ENCODE measurements around the gene P2RX3. TPM values are rescaled to one million over a fixed set of nuclear protein-coding genes. Genes with fewer than 3 reads are reported as not detected.

Gene P2RX3
- total RNA-seq, 4 donors from 2014 or later = not detected

- TF ChIP-seq POLR2A (IDR thresholded peaks at IDR 0.05) (no peak), CTCF (IDR thresholded peaks at IDR 0.05) (no peak)
- no peaks in the 10 kb centered on the region for H3K9me3 ChIP-seq
- DNase-seq = no peak
- peaks cover 36 to 85% (median 52%) of the 10 kb centered on the region in 3 donors for H3K36me3 ChIP-seq
- H3K4me1 ChIP-seq = peaks cover 39 to 100% (median 74%) of the 10 kb centered on the region in 3 donors
- 33% methylated on average over 1 of the region's 26 CpGs; no CpG with 5 or more reads in 1 of the 2 donors for WGBS, 2 donors
- H3K27me3 ChIP-seq = no peaks in the 10 kb centered on the region
- H3K4me3 ChIP-seq = no peak overlapping the region
- peak overlapping the region; percentile 85 to 100 (median 92) for H3K27ac ChIP-seq
- intact Hi-C loops (cut with DNase I) = no loop called here
Observed at GRCh38 chr11:57313071-57313787, 24.9 kb upstream of the P2RX3 start.

GRCh38 chr11:57313788-57314135 is 24.4 kb upstream of the P2RX3 start:
- TF ChIP-seq POLR2A (IDR thresholded peaks at IDR 0.05) (no peak), CTCF (IDR thresholded peaks at IDR 0.05) (no peak)
- Histone ChIP-seq H3K4me3 (no peak overlapping the region), H3K9me3 (no peaks in the 10 kb centered on the region), H3K36me3 (peaks cover 34 to 85% (median 52%) of the 10 kb centered on the region in 3 donors), H3K4me1 (peaks cover 38 to 100% (median 74%) of the 10 kb centered on the region in 3 donors), H3K27me3 (no peaks in the 10 kb centered on the region), H3K27ac (peak overlapping the region in 3 of 4 donors; percentile 23 to 100 (median 93))
- DNase-seq = no peak
- WGBS, 2 donors = 69 to 86% methylated on average over 4 to 6 of the region's 8 CpGs
- intact Hi-C loops (cut with DNase I) = no loop called here

GRCh38 chr11:57314221-57314973 is 23.8 kb upstream of the P2RX3 start:
- no peaks in the 10 kb centered on the region for H3K9me3 ChIP-seq
- no peak overlapping the region for H3K4me3 ChIP-seq
- peak overlapping the region in 2 of 4 donors; percentile 23 to 100 for H3K27ac ChIP-seq
- TF ChIP-seq CTCF (IDR thresholded peaks at IDR 0.05) (no peak), POLR2A (IDR thresholded peaks at IDR 0.05) (no peak)
- DNase-seq = no peak
- intact Hi-C loops (cut with DNase I) = no loop called here
- peaks cover 38 to 100% (median 74%) of the 10 kb centered on the region in 3 donors for H3K4me1 ChIP-seq
- peaks cover 38 to 85% (median 50%) of the 10 kb centered on the region in 3 donors for H3K36me3 ChIP-seq
- no peaks in the 10 kb centered on the region for H3K27me3 ChIP-seq
- 76 to 82% methylated on average over 12 to 15 of the region's 15 CpGs for WGBS, 2 donors

- intact Hi-C loops (cut with DNase I) = no loop called here
- Histone ChIP-seq H3K9me3 (no peaks in the 10 kb centered on the region), H3K4me1 (peaks cover 39 to 100% (median 74%) of the 10 kb centered on the region in 3 donors), H3K27ac (peak overlapping the region in 3 of 4 donors; percentile 54 to 100 (median 72)), H3K4me3 (no peak overlapping the region), H3K27me3 (no peaks in the 10 kb centered on the region), H3K36me3 (peaks cover 44 to 86% (median 47%) of the 10 kb centered on the region in 3 donors)
- 48 to 62% methylated on average over 8 of the region's 8 CpGs for WGBS, 2 donors
- TF ChIP-seq CTCF (IDR thresholded peaks at IDR 0.05) = no peak
- TF ChIP-seq POLR2A (IDR thresholded peaks at IDR 0.05) = no peak
- DNase-seq = no peak
Observed at GRCh38 chr11:57315491-57315890, 22.7 kb upstream of the P2RX3 start.

- intact Hi-C loops (cut with DNase I) = no loop called here
Observed at GRCh38 chr11:57316017-57316416, 22.1 kb upstream of the P2RX3 start.

More at GRCh38 chr11:57316017-57316416, 22.1 kb upstream of the P2RX3 start:
- Histone ChIP-seq H3K27me3 (no peaks in the 10 kb centered on the region), H3K9me3 (no peaks in the 10 kb centered on the region), H3K4me3 (no peak overlapping the region), H3K4me1 (peaks cover 37 to 100% (median 78%) of the 10 kb centered on the region in 3 donors), H3K36me3 (peaks cover 47 to 90% (median 50%) of the 10 kb centered on the region in 3 donors), H3K27ac (peak overlapping the region in 3 of 4 donors; percentile 54 to 100 (median 72))
- 50 to 64% methylated on average over 3 of the region's 3 CpGs for WGBS, 2 donors
- TF ChIP-seq POLR2A (IDR thresholded peaks at IDR 0.05) = no peak
- TF ChIP-seq CTCF (IDR thresholded peaks at IDR 0.05) = no peak
- DNase-seq = no peak
